HG02798 (cell line): ENCODE measurements around the gene ELAVL2.
"Not testable (repeated sequence)": the region's sequence is repeated elsewhere in the genome, so short reads cannot be mapped to it uniquely, and the experiment has no call there.

Source experiments
- ATAC-seq: cut with Tn5 transposase; IDR thresholded peaks from one replicate; pipeline ENCODE4 v1.9.1; 2021; ENCODE audit warnings: mild to moderate bottlenecking; ENCODE audit not compliant: unreplicated experiment, poor library complexity

ELAVL2 gene

DNA sequence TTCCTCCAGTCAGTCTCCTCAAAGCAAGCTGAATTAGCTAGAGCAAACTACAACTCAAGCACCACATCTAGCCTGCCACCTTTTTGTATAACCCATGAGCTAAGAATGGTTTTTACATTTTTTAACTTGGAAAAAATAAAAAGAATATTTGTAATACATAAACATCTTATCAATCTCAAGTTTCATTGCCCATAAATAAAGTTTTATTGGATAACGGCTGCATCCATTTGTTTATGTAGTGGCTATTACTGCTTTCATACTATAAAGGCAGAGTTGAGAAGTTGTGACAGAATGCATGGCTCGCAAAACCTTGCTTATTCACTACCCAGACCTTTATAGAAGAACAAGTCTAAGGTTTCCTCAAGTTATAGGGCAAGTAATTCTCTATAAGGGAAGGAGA is 95.7 kb downstream of the ELAVL2 start:
- no peak for ATAC-seq

GRCh38 chr9:23728736-23729135 is 97.3 kb downstream of the ELAVL2 start:
- no peak for ATAC-seq

DNA sequence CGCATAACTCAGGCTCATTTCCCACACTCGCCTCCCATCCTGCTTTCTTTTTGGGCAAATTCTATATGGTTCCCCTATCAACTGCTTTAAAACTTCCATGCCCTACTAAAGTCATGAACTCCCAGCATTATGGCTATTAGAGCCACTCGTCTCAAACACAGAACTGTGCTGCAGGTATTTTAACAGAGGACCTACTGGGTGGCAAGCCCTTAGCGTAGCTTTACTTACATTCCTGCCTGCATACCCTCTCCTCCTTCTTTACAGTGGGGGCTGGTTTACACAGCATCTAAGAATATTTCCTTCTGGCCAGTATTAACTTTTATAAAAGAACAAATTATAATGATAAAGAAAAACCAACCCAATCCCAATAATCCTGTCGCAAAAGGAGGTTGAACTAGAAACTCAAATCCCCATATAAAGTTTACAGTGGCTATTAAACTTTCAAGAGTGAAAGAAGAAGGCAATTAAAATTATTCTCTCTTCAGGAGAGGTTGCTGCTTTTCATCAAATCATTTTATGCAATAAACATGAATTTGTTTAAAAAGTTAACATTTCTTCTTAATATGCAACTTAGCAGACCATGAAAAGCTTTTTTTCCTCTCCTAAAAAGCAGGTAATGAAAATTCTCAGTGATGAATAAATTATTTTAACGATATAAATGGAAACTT is 100.6 kb downstream of the ELAVL2 start:
- no peak for ATAC-seq

DNA sequence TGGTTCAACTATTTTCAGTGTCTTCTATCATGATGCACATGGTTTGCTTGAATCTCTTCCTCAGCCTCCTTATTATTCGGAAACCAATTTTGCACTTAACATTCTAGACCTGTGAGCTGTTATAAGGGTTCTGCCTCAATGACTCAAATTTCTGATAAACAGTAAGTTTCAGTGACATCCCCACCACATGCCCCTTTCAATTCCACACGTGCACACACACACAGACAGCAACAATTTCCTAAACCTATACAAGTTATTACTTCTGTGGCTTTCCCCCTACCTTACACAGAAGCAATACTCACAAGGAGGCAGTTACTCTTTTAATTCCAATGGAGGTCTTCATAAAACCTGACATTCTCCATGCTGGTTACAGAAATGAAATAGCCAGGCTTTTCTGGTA is 102.4 kb downstream of the ELAVL2 start:
- no peak for ATAC-seq

GRCh38 chr9:23723048-23723447 is 103.0 kb downstream of the ELAVL2 start:
- not testable (repeated sequence) for ATAC-seq

GRCh38 chr9:23721466-23721865 is 104.6 kb downstream of the ELAVL2 start:
- ATAC-seq, result no peak

- no peak for ATAC-seq
Observed at GRCh38 chr9:23717505-23717904, 108.5 kb downstream of the ELAVL2 start.

DNA sequence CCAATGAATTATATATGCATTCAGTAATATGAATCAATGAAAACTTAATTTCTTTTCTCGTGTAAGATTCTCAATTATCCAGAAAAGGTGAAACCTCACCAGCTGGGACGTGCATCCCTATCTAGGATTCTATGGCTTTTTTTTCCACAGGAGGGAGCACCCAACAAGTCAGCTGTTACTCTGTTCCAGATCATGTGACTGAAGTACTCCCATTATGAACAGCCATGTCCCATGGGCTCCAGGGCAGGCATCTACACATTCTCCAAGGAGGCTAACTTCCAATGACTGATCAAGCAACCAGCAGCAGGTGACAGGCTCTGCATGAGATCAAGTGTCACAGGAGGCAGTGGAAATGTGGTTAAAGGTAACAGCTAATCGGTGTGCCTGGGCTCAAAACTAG is 118.8 kb downstream of the ELAVL2 start:
- ATAC-seq, result no peak

DNA sequence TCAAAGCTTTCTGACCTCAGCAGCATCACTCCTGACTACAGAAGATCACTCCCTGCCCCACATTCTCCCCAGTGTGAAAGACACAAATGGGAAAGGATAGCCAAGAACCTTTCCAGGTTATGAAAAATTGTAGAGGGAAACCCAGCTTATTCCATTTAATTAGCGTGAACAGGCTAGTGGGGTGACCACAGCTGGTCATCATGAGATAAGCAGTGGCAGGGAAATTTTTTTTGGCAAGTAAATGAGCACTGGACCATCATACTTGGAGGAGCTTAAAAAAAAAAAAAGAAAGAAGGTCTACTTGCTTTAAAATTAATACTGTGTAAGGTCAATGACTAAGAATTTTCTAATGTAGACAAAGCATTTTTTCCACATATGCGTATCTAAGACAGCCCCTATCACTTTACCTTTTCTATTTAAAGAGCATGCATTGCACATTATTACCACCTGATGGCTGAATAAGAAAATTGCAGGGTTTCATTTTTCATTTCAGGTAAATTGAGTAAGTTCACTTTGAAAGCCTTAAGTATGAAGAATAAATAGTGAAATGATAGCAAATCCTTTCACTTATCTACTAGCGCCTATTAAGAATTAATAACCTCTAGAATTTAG is 123.6 kb downstream of the ELAVL2 start:
- no peak for ATAC-seq

- ATAC-seq, result no peak
Observed at GRCh38 chr9:23701291-23701690, 124.7 kb downstream of the ELAVL2 start.

DNA sequence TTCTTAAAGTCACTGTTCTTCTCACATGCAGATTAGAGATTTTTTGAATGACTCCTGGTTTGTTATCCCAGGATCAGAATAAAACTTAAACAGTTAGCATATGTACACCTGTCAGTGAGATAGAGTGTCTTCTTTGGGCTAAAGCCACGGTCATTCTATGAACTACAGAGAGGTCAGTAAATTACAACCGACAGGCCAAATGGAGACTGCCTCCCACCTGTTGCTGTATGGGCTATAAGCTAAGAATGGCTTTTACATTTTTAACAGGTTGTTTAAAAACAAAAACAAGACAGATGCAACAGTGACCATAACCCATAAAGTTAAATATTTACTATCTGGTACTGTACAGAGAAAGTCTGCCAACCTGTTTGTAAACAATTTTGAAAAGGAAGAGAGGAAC is 125.7 kb downstream of the ELAVL2 start:
- ATAC-seq, result no peak

- ATAC-seq, result no peak
Observed at GRCh38 chr9:23698161-23698560, 127.9 kb downstream of the ELAVL2 start.

DNA sequence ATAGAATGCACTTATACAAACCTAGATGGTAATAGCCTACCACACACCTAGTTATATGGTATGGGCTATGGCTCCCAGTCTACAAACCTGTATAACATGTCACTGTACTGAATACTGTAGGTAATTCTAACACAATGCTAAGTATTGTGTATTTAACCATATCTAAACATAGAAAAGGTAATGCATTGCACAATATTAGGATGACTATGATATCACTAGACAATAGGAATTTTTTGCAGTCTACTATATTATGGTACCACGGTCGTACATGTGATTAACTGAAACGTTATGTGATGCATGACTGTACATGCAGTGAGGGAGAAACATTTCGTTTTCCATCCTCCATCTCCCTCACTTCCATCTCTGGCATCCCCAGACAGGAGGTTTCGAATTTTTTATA is 130.5 kb downstream of the ELAVL2 start:
- ATAC-seq, result no peak

DNA sequence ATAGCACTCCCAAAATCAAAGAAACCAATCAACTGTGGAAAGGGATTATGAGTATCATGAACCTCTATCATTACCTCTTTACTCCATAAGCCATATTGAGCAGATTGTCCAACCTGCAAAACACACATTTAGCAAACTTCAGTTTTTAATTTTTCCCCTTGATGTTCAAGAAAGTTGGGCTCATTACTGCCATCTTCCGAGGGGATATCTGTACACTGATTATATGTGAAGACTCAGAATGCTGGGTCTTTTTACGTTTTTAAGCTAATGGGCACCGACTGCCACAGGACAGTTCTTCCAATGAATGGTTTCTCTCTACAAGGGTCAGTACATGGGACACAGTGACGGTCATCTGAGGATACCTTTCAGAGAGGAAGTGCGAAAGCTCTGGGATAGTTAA is 132.7 kb downstream of the ELAVL2 start:
- no peak for ATAC-seq

DNA sequence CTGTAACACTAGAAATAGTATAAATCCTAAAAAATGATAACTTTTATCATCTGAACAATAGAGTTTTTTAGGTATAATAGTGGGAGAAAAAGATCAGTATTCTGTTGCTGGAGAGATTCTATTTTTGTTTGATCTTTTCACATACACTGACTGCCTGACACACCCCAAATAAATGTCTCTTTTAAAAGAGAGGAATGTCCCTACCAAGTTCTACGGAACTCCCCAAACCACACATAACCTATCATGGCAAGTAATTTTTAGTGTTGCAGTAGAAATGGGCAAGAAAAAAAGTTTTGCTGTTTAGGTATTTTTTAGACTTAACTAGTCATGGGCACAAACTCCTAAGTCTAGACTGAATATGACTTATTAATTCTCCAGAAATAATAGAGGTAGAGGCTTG is 139.1 kb downstream of the ELAVL2 start:
- no peak for ATAC-seq

- ATAC-seq, result no peak
Observed at GRCh38 chr9:23686257-23686656, 139.8 kb downstream of the ELAVL2 start.

DNA sequence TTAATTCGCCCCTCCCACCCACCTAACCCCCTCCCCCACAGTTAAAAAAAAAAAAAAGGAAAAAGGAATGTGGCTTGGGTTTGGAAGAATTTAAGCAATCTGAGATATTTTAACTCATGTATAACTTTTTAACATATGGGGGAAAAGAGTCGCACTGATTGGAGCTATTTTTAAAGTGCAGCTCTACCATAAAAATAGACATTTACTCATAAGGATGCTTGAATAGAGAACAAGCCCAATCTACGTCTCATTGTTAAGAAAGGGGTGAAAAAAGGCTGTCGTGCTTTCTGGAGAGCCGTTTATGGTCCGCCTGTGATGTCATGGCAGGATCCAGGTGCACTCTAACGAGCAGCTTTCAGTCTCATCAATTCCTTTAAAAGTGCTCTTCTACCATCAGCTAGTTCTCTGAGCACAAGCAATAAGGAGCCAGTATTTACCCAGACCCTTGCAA is 142.4 kb downstream of the ELAVL2 start:
- ATAC-seq, result no peak

- ATAC-seq, result no peak
Observed at GRCh38 chr9:23682891-23683431, 143.1 kb downstream of the ELAVL2 start.

- ATAC-seq, result no peak
Observed at GRCh38 chr9:23682352-23682751, 143.7 kb downstream of the ELAVL2 start.

DNA sequence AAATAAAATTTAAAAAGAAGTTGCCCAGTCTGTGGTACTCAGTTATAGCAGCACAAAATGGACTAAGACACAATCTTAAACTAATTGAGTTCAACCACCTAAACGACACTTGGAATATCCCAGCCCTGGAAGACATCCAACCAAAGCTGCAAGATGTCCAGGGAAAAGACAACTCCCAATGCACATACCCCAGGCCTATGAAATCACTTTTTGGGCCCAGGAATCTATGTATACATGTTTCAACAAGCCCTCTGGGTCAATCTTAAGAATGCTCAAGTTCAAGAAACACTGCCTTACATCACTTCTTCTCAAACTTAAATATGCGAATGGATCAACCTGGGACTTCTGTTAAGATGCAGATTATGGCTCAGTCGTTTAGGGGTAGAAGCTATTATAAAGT is 148.6 kb downstream of the ELAVL2 start:
- no peak for ATAC-seq

- no peak for ATAC-seq
Observed at GRCh38 chr9:23674016-23674585, 151.9 kb downstream of the ELAVL2 start.

DNA sequence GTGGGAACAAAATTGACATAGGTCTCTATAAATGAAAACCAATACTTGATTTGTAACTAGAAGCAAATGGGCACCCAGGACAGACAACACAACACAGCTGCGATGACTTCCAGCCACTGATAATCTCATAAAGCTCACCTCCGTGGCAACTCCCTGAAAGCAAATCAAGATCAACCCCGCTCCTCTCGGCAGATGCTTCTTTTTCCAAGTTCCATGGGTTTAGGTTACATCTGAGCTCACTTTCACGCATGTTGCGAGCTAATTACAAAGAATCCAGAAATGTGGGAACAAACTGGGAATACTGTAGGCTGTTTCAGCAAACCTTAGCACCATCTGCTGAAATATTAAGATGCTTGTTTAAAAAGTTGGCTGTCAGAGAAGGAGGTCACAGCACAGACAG is 153.9 kb downstream of the ELAVL2 start:
- ATAC-seq, result no peak
